Fibroblast of villous mesenchyme (primary cell): Measurements from ENCODE around the gene PRRC2B. TPM values are rescaled to one million over a fixed set of nuclear protein-coding genes. Genes with fewer than 3 reads are reported as not detected.
A peak's percentile ranks its signal among the peaks of the same experiment; 100 is the strongest.

Experiments
- DNase-seq: peaks from one replicate; pipeline ENCODE4 v3.0.0-alpha.2; 2010; ENCODE audit warnings: low read depth
- H3K4me3 ChIP-seq: 2 replicates; pipeline ENCODE4 v1.5.1; 2011; ENCODE audit warnings: low read depth, mild to moderate bottlenecking, low read length
- CTCF ChIP-seq: IDR thresholded peaks from 2 replicates; pipeline ENCODE4 v1.5.1; 2012; ENCODE audit warnings: low read depth, mild to moderate bottlenecking, low read length; ENCODE audit not compliant: insufficient read depth
- total RNA-seq: library from RNA; depleted of rRNA; stranded (reverse); fragments of >200 nt; gene quantifications from 2 replicates; pipeline ENCODE4 v1.2.3, GENCODE V29; 2012

Gene PRRC2B
- total RNA-seq, 1 donor: 92.8 TPM

GRCh38 chr9:131404987-131405386, 11.1 kb downstream of the PRRC2B start:
- H3K4me3 ChIP-seq: no peak overlapping the region
- DNase-seq: no peak
- TF ChIP-seq CTCF: no peak

GRCh38 chr9:131405428-131405827, 11.5 kb downstream of the PRRC2B start:
- DNase-seq: peak; percentile 64
- H3K4me3 ChIP-seq: no peak overlapping the region
- no peak for TF ChIP-seq CTCF

- no peak for TF ChIP-seq CTCF
- DNase-seq: no peak
- H3K4me3 ChIP-seq: peak overlapping the region; percentile 3
These were observed 12.1 kb downstream of the PRRC2B start for GRCh38 chr9:131405858-131406537.

GRCh38 chr9:131406563-131407436, 12.9 kb downstream of the PRRC2B start:
- no peak for TF ChIP-seq CTCF
- peak overlapping the region; percentile 3 for H3K4me3 ChIP-seq
- peak; percentile 52 for DNase-seq

GRCh38 chr9:131407717-131408195, 13.9 kb downstream of the PRRC2B start:
- peak overlapping the region; percentile 4 for H3K4me3 ChIP-seq
- TF ChIP-seq CTCF: peak; percentile 51
- DNase-seq: peak; percentile 58

- no peak overlapping the region for H3K4me3 ChIP-seq
- no peak for DNase-seq
- TF ChIP-seq CTCF: no peak
These were observed 15.6 kb downstream of the PRRC2B start for GRCh38 chr9:131409458-131409992.
